Body of pancreas (tissue), 4 donors: ENCODE data around the gene ASPN.

Experiments used
- CTCF ChIP-seq, 7 experiments: fragments of 450-650 bp in 4 of 7; fragments of 200-600 bp in 3 of 7; sonication (generic) in 3 of 7; IDR thresholded peaks; one replicate each; pipeline ENCODE4 v1.5.1; 2016 to 2019; ENCODE audit warnings: antibody characterized with exemption in 7 of 7
- POLR2A ChIP-seq, 3 donors: fragments of 450-650 bp; IDR thresholded peaks; one replicate each; pipeline ENCODE4 v1.6.1; 2016; ENCODE audit warnings: antibody characterized with exemption in 3 of 3, mild to moderate bottlenecking in 2 of 3

- TF ChIP-seq POLR2A (IDR thresholded peaks at IDR 0.05): no peak
- no peak for TF ChIP-seq CTCF (IDR thresholded peaks at IDR 0.05)
Observed at GRCh38 chr9:92432972-92433548, 49.2 kb downstream of the ASPN start.
